ENCODE results near the gene SPATA31D1. TPM values are rescaled to one million over a fixed set of nuclear protein-coding genes. Genes with fewer than 3 reads are reported as not detected.

The SPATA31D1 gene
- polyA plus RNA-seq, 1 donor from 2014 or later = not detected

DNA sequence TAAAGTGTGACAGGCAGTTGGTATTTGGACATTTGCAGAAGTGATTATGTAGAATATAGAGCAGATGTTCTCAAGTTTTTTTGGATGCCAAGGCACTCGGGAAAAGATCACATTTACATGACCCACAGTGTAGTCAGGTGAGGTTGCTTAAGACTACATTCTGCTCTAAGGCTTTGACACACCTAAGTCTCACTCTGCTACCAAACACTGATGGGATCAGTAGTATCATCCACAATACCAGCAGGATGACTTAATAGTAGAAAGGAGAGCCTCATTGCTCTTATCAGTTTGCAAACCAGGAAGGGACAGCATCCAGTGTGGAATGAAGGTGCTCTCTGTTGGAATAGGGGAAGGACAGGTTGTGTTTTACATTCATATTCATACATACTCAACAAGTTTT, 2.5 kb upstream of the SPATA31D1 start:
- Mint-ChIP-seq H3K36me3 (no peaks in the 10 kb centered on the region), H3K4me3 (no peak overlapping the region), H3K27me3 (peaks cover 1% of the 10 kb centered on the region), H3K27ac (no peak overlapping the region), H3K4me1 (peaks cover 5 to 10% (median 10%) of the 10 kb centered on the region in 3 donors), H3K9me3 (peaks cover 0 to 3% (median 0%) of the 10 kb centered on the region in 3 donors)

DNA sequence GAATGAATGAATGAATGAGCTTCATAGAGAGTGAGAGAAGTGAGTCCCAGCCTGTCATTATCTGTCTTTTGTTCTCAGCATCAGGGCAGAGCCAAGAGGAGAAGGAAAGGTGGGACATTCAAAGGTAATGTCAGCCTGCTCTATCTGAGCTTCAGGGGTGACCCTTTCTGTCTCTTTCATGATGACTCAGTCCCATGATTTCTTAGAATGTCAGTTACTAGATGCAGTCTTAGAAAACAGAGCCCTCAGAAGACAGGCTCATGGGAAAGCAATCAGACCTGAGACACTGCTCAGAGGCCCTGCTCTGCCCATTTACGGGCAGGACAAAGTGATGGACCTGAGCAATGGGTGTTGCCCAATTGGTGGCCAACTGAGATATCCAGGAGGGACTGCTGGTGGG, 1.1 kb downstream of the SPATA31D1 start:
- no peaks in the 10 kb centered on the region for H3K4me1 Mint-ChIP-seq
- H3K27me3 Mint-ChIP-seq = peaks cover 3% of the 10 kb centered on the region
- H3K4me3 Mint-ChIP-seq = no peak overlapping the region
- H3K9me3 Mint-ChIP-seq = no peaks in the 10 kb centered on the region
- no peak overlapping the region for H3K27ac Mint-ChIP-seq
- no peaks in the 10 kb centered on the region for H3K36me3 Mint-ChIP-seq

- no peak overlapping the region for H3K4me3 Mint-ChIP-seq
- H3K9me3 Mint-ChIP-seq = peaks cover 0 to 2% (median 2%) of the 10 kb centered on the region in 3 donors
- H3K27me3 Mint-ChIP-seq = peaks cover 3% of the 10 kb centered on the region
- no peaks in the 10 kb centered on the region for H3K36me3 Mint-ChIP-seq
- H3K4me1 Mint-ChIP-seq = no peaks in the 10 kb centered on the region
- H3K27ac Mint-ChIP-seq = no peak overlapping the region
These were observed 5.1 kb downstream of the SPATA31D1 start for GRCh38 chr9:81993656-81994055.

DNA sequence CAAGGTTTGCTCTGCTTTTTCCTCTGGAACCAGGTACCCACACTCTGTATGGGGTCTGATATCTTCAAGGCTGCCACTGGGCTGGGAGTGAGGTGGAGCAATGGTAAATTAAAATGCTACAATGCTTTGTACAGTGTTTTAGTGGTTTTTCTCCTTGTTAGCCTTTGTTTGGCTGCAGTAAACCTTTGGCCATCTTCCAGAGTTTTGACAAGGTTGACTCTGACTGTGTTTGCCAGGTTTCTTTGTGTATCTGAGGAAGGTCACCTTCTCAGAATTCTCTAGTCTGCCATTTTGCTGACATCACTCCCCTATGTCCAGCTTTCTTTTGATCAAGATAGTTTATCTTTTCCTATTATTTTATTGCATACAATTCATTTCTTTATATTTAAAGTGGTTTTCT, 11.2 kb downstream of the SPATA31D1 start:
- H3K4me1 Mint-ChIP-seq = peaks cover 0 to 2% (median 0%) of the 10 kb centered on the region in 3 donors
- H3K36me3 Mint-ChIP-seq = no peaks in the 10 kb centered on the region

GRCh38 chr9:82010711-82011110, 22.1 kb downstream of the SPATA31D1 start:
- no peak overlapping the region for H3K27ac Mint-ChIP-seq
- H3K4me3 Mint-ChIP-seq = no peak overlapping the region
- H3K4me1 Mint-ChIP-seq = no peaks in the 10 kb centered on the region
- H3K9me3 Mint-ChIP-seq = peaks cover 4 to 10% (median 7%) of the 10 kb centered on the region in 3 donors
- H3K36me3 Mint-ChIP-seq = no peaks in the 10 kb centered on the region
- H3K27me3 Mint-ChIP-seq = peaks cover under 1% of the 10 kb centered on the region

More for the DNA sequence above, 11.2 kb downstream of the SPATA31D1 start:
- H3K4me3 Mint-ChIP-seq = no peak overlapping the region
- H3K9me3 Mint-ChIP-seq = peaks cover 0 to 2% (median 2%) of the 10 kb centered on the region in 3 donors
- H3K27me3 Mint-ChIP-seq = no peaks in the 10 kb centered on the region
- peak overlapping the region in 1 of 3 donors; percentile 48 for H3K27ac Mint-ChIP-seq

- Mint-ChIP-seq H3K9me3 (peaks cover 4 to 10% (median 7%) of the 10 kb centered on the region in 3 donors), H3K27me3 (no peaks in the 10 kb centered on the region), H3K4me1 (no peaks in the 10 kb centered on the region), H3K27ac (no peak overlapping the region), H3K36me3 (no peaks in the 10 kb centered on the region), H3K4me3 (no peak overlapping the region)
These were observed 22.6 kb downstream of the SPATA31D1 start for GRCh38 chr9:82011133-82011532.

GRCh38 chr9:82012276-82012675, 23.7 kb downstream of the SPATA31D1 start:
- Mint-ChIP-seq H3K36me3 (no peaks in the 10 kb centered on the region), H3K4me1 (no peaks in the 10 kb centered on the region), H3K9me3 (peaks cover 4 to 14% (median 7%) of the 10 kb centered on the region in 3 donors), H3K27me3 (no peaks in the 10 kb centered on the region), H3K27ac (no peak overlapping the region), H3K4me3 (no peak overlapping the region)

- Mint-ChIP-seq H3K4me1 (no peaks in the 10 kb centered on the region), H3K4me3 (no peak overlapping the region), H3K36me3 (no peaks in the 10 kb centered on the region), H3K27me3 (peaks cover 2% of the 10 kb centered on the region), H3K9me3 (peaks cover 2 to 5% (median 5%) of the 10 kb centered on the region in 3 donors), H3K27ac (no peak overlapping the region)
These were observed 31.8 kb downstream of the SPATA31D1 start for GRCh38 chr9:82020331-82020730.

DNA sequence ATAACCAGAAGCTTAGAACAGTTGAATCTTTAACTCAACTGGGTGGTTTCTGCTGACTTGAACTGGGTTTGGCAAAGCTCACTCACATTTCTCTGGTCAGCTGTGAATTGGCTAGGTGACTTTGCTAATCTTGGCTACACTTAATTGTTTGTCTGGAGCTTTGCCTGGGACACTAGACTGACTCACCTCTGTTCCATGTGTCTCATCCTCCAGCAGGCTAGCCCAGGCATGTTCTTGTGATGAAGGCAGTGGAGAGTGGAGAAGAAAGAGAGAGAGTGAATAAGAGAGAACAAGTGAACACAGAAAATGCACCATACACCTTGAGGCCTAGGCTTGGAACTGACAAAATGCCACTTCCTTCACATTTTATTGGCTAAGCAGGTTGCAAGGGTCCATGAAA, 32.6 kb downstream of the SPATA31D1 start:
- no peak overlapping the region for H3K27ac Mint-ChIP-seq

GRCh38 chr9:82022121-82022520, 33.5 kb downstream of the SPATA31D1 start:
- no peaks in the 10 kb centered on the region for H3K4me1 Mint-ChIP-seq
- no peak overlapping the region for H3K4me3 Mint-ChIP-seq
- H3K27me3 Mint-ChIP-seq = peaks cover 2% of the 10 kb centered on the region
- H3K9me3 Mint-ChIP-seq = peaks cover 0 to 5% (median 2%) of the 10 kb centered on the region in 3 donors
- H3K27ac Mint-ChIP-seq = no peak overlapping the region
- no peaks in the 10 kb centered on the region for H3K36me3 Mint-ChIP-seq

More for the DNA sequence above, 32.6 kb downstream of the SPATA31D1 start:
- Mint-ChIP-seq H3K4me1 (no peaks in the 10 kb centered on the region), H3K36me3 (no peaks in the 10 kb centered on the region), H3K27me3 (peaks cover 2% of the 10 kb centered on the region), H3K9me3 (peaks cover 2 to 5% (median 4%) of the 10 kb centered on the region in 3 donors), H3K4me3 (no peak overlapping the region)

- H3K4me1 Mint-ChIP-seq = no peaks in the 10 kb centered on the region
- no peaks in the 10 kb centered on the region for H3K36me3 Mint-ChIP-seq
- peak overlapping the region in 1 of 3 donors; percentile 4 for H3K27ac Mint-ChIP-seq
- no peak overlapping the region for H3K4me3 Mint-ChIP-seq
- no peaks in the 10 kb centered on the region for H3K27me3 Mint-ChIP-seq
- H3K9me3 Mint-ChIP-seq = no peaks in the 10 kb centered on the region
These were observed 36.3 kb downstream of the SPATA31D1 start for GRCh38 chr9:82024908-82025307.

DNA sequence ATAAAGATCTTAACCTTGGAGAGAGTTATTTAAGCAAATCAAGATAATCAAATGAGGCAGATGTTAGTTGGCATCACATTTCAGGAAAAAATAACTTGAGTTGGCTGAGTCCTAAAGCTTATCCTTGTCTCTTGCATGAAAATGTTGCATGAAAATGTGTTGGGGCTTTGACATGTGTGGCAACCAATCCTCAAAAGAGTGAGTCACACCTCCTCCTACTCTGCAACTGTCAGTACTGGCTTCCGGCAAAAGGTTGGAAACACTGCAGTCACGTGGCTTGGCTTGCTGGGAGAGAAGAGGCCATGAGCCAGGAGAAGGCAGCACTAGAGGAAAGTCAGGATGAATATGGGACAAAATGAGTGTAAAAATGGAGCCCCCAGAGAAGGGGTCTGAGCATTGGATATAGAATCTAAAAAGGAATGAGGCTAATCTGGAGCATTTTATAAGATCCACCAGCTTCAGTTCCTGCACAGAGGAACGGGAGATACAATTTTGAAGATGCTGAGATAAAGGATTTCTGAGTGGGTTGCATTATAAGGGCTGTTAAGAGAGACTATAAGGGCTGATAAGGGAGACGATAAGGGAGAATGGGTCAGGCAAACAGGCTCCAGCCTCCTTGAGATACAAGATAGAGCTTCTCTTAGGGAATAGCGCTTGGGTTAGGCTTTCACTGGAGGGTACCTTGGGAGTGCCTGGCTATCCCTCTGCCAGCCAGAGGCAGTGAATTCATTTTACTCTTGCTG, 43.1 kb downstream of the SPATA31D1 start:
- Mint-ChIP-seq H3K4me1 (no peaks in the 10 kb centered on the region), H3K27me3 (no peaks in the 10 kb centered on the region), H3K36me3 (no peaks in the 10 kb centered on the region), H3K27ac (no peak overlapping the region), H3K4me3 (no peak overlapping the region), H3K9me3 (no peaks in the 10 kb centered on the region)

DNA sequence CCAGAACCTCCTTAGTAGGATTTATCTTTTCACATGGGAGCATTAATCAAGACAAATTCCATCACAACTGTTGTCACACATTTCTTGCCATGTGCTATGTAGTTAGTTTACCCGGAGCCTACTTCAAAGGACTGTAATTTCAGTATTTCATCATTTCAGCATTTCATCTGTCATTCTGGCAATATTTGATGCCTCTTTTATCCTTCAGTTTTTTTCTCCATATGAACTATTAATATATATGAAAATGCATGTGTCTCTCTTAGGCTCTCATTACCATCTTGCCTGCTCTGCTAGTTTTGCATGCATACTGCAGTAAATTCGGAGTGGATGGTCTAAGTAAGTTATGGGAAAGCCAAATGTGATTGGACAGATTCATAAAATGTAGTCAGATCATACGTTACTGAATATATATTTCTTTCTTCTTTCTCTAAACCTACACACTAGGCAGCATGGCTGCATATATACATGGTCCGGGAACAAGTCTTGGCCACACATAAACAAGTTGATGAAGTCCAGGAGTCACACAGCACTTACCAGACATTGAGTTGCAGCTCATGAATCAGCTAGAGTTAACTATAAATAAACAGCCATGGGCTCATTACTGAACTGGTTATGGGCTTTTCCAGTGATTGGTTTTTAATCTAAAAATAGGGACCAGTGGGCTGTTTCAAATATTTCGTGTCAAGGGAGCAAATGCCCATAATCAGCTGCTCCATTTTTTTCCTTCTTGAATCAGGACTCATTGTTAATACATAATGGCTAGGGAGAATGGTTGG, 46.6 kb downstream of the SPATA31D1 start:
- H3K4me3 Mint-ChIP-seq = no peak overlapping the region
- no peak overlapping the region for H3K27ac Mint-ChIP-seq
- H3K9me3 Mint-ChIP-seq = no peaks in the 10 kb centered on the region
- peaks cover 0 to 1% (median 0%) of the 10 kb centered on the region in 3 donors for H3K4me1 Mint-ChIP-seq
- no peaks in the 10 kb centered on the region for H3K36me3 Mint-ChIP-seq
- no peaks in the 10 kb centered on the region for H3K27me3 Mint-ChIP-seq

DNA sequence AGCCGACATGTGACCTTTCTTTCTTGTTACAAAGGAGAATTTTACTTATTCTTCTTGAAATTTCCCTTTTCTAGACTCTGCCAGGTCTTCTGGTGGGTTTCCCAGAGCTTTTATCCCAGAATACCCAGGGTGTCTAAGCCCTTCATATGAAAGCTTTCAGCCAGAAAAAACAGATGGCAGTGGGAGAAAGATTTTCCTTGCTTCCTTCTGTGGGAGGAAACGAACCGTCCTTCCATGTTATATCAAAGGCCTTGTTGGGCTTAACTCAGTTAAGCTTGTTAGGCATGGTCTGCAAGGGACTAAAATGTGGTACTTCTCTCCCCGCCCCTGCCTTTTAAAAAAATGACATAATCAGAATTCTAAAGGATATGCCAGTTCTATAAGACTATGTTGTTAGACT, 47.5 kb downstream of the SPATA31D1 start:
- Mint-ChIP-seq H3K4me1 (peaks cover 0 to 1% (median 0%) of the 10 kb centered on the region in 3 donors), H3K4me3 (no peak overlapping the region), H3K9me3 (no peaks in the 10 kb centered on the region), H3K27ac (no peak overlapping the region), H3K36me3 (no peaks in the 10 kb centered on the region), H3K27me3 (no peaks in the 10 kb centered on the region)

DNA sequence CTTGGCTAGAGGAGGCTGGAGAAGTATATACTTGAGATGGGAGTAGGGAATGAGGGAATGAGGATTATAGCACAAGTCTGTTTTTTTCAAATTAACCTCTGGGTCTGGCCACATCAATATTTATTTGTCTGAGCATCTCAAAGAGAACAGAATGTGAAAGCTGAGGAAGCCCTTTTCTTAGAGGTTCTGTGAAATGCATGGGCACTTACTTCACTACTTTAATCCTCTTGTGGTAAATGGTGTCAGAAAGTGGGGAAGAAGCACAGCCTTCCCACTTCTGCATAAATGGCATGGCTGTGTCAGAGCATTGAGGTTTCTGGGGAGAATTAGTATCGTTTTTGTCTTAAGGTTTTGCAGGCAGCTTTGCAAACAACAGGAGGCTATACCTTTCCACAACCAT, 48.6 kb downstream of the SPATA31D1 start:
- Mint-ChIP-seq H3K27ac (no peak overlapping the region), H3K9me3 (no peaks in the 10 kb centered on the region), H3K4me3 (no peak overlapping the region), H3K27me3 (no peaks in the 10 kb centered on the region), H3K4me1 (peaks cover 0 to 1% (median 0%) of the 10 kb centered on the region in 3 donors), H3K36me3 (no peaks in the 10 kb centered on the region)
